GM12878 (cell line): Measurements from ENCODE around the gene LRRC7. TPM values are rescaled to one million over a fixed set of nuclear protein-coding genes. Genes with fewer than 3 reads are reported as not detected.

Experiments
- ATAC-seq: fragments of 200-7000 bp; cut with Tn5 transposase; 3 replicates; pipeline ENCODE4 v1.9.1; 2020; ENCODE audit warnings: mild to moderate bottlenecking, moderate library complexity
- BruUV-seq: library from RNA; stranded (reverse); fragments of 400-500 nt; replicated peaks from 2 replicates; lab custom pipeline; 2021; lab: Mats Ljungman, UMichigan
- CTCF ChIA-PET: fragments of 300-600 bp; sonication (Branson Sonifier 250); formaldehyde crosslinking; extraction: SDS; loops from one replicate; lab custom pipeline; 2021; ENCODE audit warnings: inconsistent platforms; lab: Yijun Ruan, JAX
- POLR2A ChIA-PET: fragments of 350-600 bp; formaldehyde crosslinking; extraction: SDS; loops from one replicate; lab custom pipeline; 2021; ENCODE audit warnings: inconsistent platforms; lab: Charles Lee
- RAD21 ChIA-PET: fragments of 300-600 bp; sonication (Branson Sonifier 250); formaldehyde crosslinking; loops from one replicate; lab custom pipeline; 2023; ENCODE audit warnings: antibody characterized with exemption; ENCODE audit not compliant: unreplicated experiment; lab: Charles Lee
- SMC1A ChIA-PET: fragments of 300-600 bp; sonication (Branson Sonifier 250); formaldehyde crosslinking; loops from one replicate; lab custom pipeline; 2023; ENCODE audit not compliant: unreplicated experiment, uncharacterized antibody; lab: Charles Lee
- DNase-seq: peaks from one replicate; pipeline ENCODE4 v3.0.0-alpha.2; 2011; ENCODE audit warnings: low read depth, low spot score
- FAIRE-seq: peaks from 3 replicates; lab custom pipeline; 2011; peaks lifted over from hg19 to GRCh38; lab: Jason Lieb, UNC
- H2AFZ ChIP-seq: 2 replicates; pipeline ENCODE4 v1.6.0; 2011; ENCODE audit warnings: low read depth, low read length, control low read depth; ENCODE audit not compliant: control insufficient read depth
- H3K27ac ChIP-seq: 2 replicates; pipeline ENCODE4 v1.5.1; 2011; ENCODE audit warnings: control low read depth; ENCODE audit not compliant: control insufficient read depth, insufficient read depth
- H3K27me3 ChIP-seq, 2 experiments: replicated peaks in 1 of 2; 2 replicates each; pipeline versions ENCODE4 v1.6.0 to v1.6.1; 2011; ENCODE audit warnings: low read length in 1 of 2; ENCODE audit not compliant: control insufficient read depth in 2 of 2, insufficient read depth in 2 of 2
- H3K36me3 ChIP-seq, 2 experiments: 2 replicates each; pipeline ENCODE4 v1.5.1; 2011; ENCODE audit warnings: low read length in 1 of 2; ENCODE audit not compliant: control insufficient read depth in 2 of 2, insufficient read depth in 2 of 2
- H3K4me1 ChIP-seq: 2 replicates; pipeline ENCODE4 v1.6.1; 2011; ENCODE audit warnings: mild to moderate bottlenecking, low read length, moderate library complexity, mixed read lengths; ENCODE audit not compliant: control insufficient read depth, insufficient read depth
- H3K4me2 ChIP-seq: 2 replicates; pipeline ENCODE4 v1.6.0; 2011; ENCODE audit warnings: control low read depth; ENCODE audit not compliant: control insufficient read depth, insufficient read depth
- H3K4me3 ChIP-seq: fragments of 200-600 bp; sonication (generic); 2 replicates; pipeline ENCODE4 v1.5.1; 2016
- H3K79me2 ChIP-seq: 2 replicates; pipeline ENCODE4 v1.6.0; 2011; ENCODE audit warnings: low read length; ENCODE audit not compliant: control insufficient read depth, insufficient read depth
- H3K9ac ChIP-seq: 2 replicates; pipeline ENCODE4 v1.8.0; 2011; ENCODE audit warnings: low read length, control low read depth, mixed read lengths; ENCODE audit not compliant: control insufficient read depth, insufficient read depth
- H3K9me3 ChIP-seq: replicated peaks from 3 replicates; pipeline ENCODE4 v1.5.1; 2011; ENCODE audit warnings: mild to moderate bottlenecking, low read length; ENCODE audit not compliant: control insufficient read depth, insufficient read depth
- H4K20me1 ChIP-seq: 2 replicates; pipeline ENCODE4 v1.6.0; 2011; ENCODE audit not compliant: control insufficient read depth, insufficient read depth
- CREB1 ChIP-seq: IDR thresholded peaks from 2 replicates; pipeline ENCODE4 v1.6.1; 2012; ENCODE audit warnings: low read depth, mild to moderate bottlenecking, inconsistent platforms
- TAF1 ChIP-seq: IDR thresholded peaks from 2 replicates; pipeline ENCODE4 v1.6.1; 2011; ENCODE audit warnings: mild to moderate bottlenecking, low read depth, low read length, borderline replicate concordance
- WRNIP1 ChIP-seq: IDR thresholded peaks from 2 replicates; pipeline ENCODE4 v1.6.1; 2011; ENCODE audit warnings: low read depth, low read length, improper control_type of control experiment, borderline replicate concordance
- ZNF687 ChIP-seq: fragments of 450-650 bp; IDR thresholded peaks from 2 replicates; pipeline ENCODE4 v1.6.1; 2017; ENCODE audit warnings: mild to moderate bottlenecking, moderate library complexity
- WGBS: methylation state at CpG from one replicate; pipeline ENCODE4 v1.1.6; 2016; ENCODE audit warnings: low lambda C conversion rate; ENCODE audit not compliant: insufficient replicate concordance, insufficient coverage; ENCODE audit errors: missing lambda C conversion rate; 5-methylcytosine and 5-hydroxymethylcytosine counted together
- in situ Hi-C: fragments of 300-500 bp; cut with MboI; formaldehyde crosslinking; loops from 9 replicates; pipeline ENCODE4 v1.14.3; 2018; ENCODE audit warnings: mixed read lengths
- intact Hi-C: fragments of 100-400 bp; cut with micrococcal nuclease; formaldehyde crosslinking; loops from one replicate; pipeline ENCODE4 v1.14.2; 2022; ENCODE audit not compliant: unreplicated experiment
- polyA plus RNA-seq, 11 experiments: library from polyadenylated mRNA; depleted of rRNA in 4 of 11; unstranded in 6 of 11; stranded (reverse) in 5 of 11; fragments of >200 nt; fragmentation: Nextera tagmentation in 4 of 11; fragmentation: Illumina TruSeq in 1 of 11; extraction: Ambion mirVana in 4 of 11; extraction: Trizol in 1 of 11; gene quantifications; 1 replicate in 1 of 11; 2 replicates in 10 of 11; pipeline versions ENCODE4 v1.2.1 to v1.2.3, GENCODE V29; 2011 to 2016; ENCODE audit warnings: inconsistent platforms in 2 of 11, missing spikeins in 2 of 11, low read depth in 1 of 11
- total RNA-seq, 4 experiments: library from RNA; depleted of rRNA in 3 of 4; stranded (reverse); fragments of >200 nt in 3 of 4; fragmentation: Illumina TruSeq in 1 of 4; extraction: Trizol in 1 of 4; gene quantifications; 2 replicates each; pipeline versions ENCODE4 v1.2.1 to v1.2.3, GENCODE V29; 2013 to 2021
- TF ChIP-seq, protein P1 (sequence below): fragments of 450-650 bp; formaldehyde crosslinking; IDR thresholded peaks from 2 replicates; pipeline ENCODE4 v1.4.0; 2022; ENCODE audit warnings: mild to moderate bottlenecking, moderate library complexity

The LRRC7 gene
- total and polyA plus RNA-seq, 10 of the 15 experiments (the other 5 are each of a cell fraction or from before 2014, with no cell fraction given) = 0.05 to 1.4 (median 0.24) TPM; not detected in 5

GRCh38 chr1:69765951-69766350, 198.2 kb downstream of the LRRC7 start (continued):
- TF ChIP-seq ZNF687 (no peak), TAF1 (no peak)

DNA sequence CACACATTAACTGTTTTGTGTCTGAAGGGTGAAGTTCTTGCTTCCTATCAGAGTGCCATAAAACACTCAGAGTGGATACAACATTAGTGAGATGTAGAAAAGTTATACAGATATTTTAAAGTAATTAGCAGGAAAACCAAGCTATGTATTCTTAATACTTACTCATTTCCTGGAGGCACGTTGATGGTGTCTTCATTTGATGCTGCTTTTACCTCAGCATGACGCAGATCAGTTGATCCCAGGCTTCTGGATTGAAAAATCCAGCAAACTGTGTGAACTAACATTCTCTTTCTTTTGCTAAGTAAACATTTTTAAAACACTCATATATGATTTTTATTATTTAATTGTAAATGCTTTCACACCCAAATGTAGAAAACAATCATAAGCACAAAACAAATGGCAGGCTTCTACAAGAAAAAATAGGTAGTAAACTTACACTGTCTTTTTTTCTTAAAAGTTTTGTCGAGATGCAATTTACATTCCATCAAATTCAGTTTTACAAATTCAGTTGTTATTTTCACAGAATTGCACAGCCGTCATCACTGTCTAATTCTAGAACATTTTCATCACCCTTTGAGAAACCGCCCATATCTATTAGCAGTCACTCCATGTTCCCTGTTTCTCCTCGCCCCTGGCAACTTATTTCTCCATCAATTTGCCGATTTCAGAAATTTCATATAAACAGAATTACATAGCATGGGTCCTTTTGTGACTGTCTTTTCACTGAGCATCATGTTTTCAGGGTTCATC, 198.9 kb downstream of the LRRC7 start:
- FAIRE-seq (no peak), DNase-seq (no peak), ATAC-seq (no peak)
- ChIA-PET CTCF (no interaction called here), SMC1A (interaction anchor here (1.2 kb wide), 2 partner anchors 29 to 1866 kb away, joined by 3 read pairs; no protein-coding TSS in a partner anchor), POLR2A (no interaction called here), RAD21 (no interaction called here)
- WGBS = 17% methylated on average over 7 of the region's 7 CpGs
- Histone ChIP-seq H3K9me3 (no peaks in the 10 kb centered on the region), H3K36me3 (no peaks in the 10 kb centered on the region), H3K4me3 (no peak overlapping the region), H4K20me1 (no peaks in the 10 kb centered on the region), H2AFZ (no peak overlapping the region), H3K4me1 (no peaks in the 10 kb centered on the region), H3K27me3 (no peaks in the 10 kb centered on the region), H3K9ac (no peak overlapping the region), H3K27ac (no peak overlapping the region), H3K79me2 (no peaks in the 10 kb centered on the region), H3K4me2 (no peak overlapping the region)
- no peak for TF ChIP-seq CREB1
- TF ChIP-seq, protein P1, sequence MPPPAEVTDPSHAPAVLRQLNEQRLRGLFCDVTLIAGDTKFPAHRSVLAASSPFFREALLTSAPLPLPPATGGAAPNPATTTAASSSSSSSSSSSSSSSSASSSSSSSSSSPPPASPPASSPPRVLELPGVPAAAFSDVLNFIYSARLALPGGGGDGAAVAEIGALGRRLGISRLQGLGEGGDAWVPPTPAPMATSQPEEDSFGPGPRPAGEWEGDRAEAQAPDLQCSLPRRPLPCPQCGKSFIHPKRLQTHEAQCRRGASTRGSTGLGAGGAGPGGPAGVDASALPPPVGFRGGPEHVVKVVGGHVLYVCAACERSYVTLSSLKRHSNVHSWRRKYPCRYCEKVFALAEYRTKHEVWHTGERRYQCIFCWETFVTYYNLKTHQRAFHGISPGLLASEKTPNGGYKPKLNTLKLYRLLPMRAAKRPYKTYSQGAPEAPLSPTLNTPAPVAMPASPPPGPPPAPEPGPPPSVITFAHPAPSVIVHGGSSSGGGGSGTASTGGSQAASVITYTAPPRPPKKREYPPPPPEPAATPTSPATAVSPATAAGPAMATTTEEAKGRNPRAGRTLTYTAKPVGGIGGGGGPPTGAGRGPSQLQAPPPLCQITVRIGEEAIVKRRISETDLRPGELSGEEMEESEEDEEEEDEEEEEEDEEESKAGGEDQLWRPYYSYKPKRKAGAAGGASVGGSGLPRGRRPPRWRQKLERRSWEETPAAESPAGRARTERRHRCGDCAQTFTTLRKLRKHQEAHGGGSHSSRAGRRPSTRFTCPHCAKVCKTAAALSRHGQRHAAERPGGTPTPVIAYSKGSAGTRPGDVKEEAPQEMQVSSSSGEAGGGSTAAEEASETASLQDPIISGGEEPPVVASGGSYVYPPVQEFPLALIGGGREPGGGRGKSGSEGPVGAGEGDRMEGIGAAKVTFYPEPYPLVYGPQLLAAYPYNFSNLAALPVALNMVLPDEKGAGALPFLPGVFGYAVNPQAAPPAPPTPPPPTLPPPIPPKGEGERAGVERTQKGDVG = no peak
- TF ChIP-seq WRNIP1 = no peak
- in situ Hi-C loops (no loop called here), intact Hi-C loops (no loop called here)
- BruUV-seq = no TSS peak
